Fibroblast of lung (primary cell): Measurements from ENCODE around the gene VPS13D. TPM values are rescaled to one million over a fixed set of nuclear protein-coding genes. Genes with fewer than 3 reads are reported as not detected.

Source experiments
- DNase-seq, 2 donors: peaks; one replicate each; pipeline versions ENCODE4 v3.0.0 to v3.0.0-alpha.2; 2010; ENCODE audit warnings: low read depth in 2 of 2
- H2AFZ ChIP-seq: 2 replicates; pipeline ENCODE4 v1.5.1; 2012; ENCODE audit warnings: low read length, control low read depth, inconsistent platforms
- H3K27ac ChIP-seq: 2 replicates; pipeline ENCODE4 v1.5.1; 2011; ENCODE audit warnings: low read length, control low read depth; ENCODE audit not compliant: insufficient read depth
- H3K27me3 ChIP-seq: 2 replicates; pipeline ENCODE4 v1.5.1; 2011; ENCODE audit warnings: mild to moderate bottlenecking, low read length; ENCODE audit not compliant: control insufficient read depth, insufficient read depth
- H3K36me3 ChIP-seq: 2 replicates; pipeline ENCODE4 v1.5.1; 2011; ENCODE audit warnings: low read length; ENCODE audit not compliant: control insufficient read depth, insufficient read depth
- H3K4me1 ChIP-seq: 2 replicates; pipeline ENCODE4 v1.5.1; 2011; ENCODE audit warnings: low read length; ENCODE audit not compliant: control insufficient read depth, insufficient read depth; ENCODE audit errors: extremely low read depth
- H3K4me2 ChIP-seq: 2 replicates; pipeline ENCODE4 v1.5.1; 2011; ENCODE audit warnings: low read length, control low read depth; ENCODE audit not compliant: insufficient read depth; ENCODE audit errors: extremely low read depth
- H3K4me3 ChIP-seq, 4 experiments: fragments of 200-600 bp in 1 of 4; sonication (generic) in 1 of 4; replicated peaks in 1 of 4; 2 replicates each; pipeline ENCODE4 v1.5.1; 2011 to 2016; ENCODE audit warnings: low read length in 4 of 4, low read depth in 3 of 4, mild to moderate bottlenecking in 3 of 4, control low read depth in 2 of 4, inconsistent platforms in 1 of 4, mixed read lengths in 1 of 4; ENCODE audit not compliant: insufficient read depth in 1 of 4; ENCODE audit errors: control extremely low read depth in 1 of 4
- H3K79me2 ChIP-seq: 2 replicates; pipeline ENCODE4 v1.5.1; 2012; ENCODE audit warnings: mild to moderate bottlenecking, low read length, inconsistent platforms; ENCODE audit not compliant: control insufficient read depth, insufficient read depth
- H3K9ac ChIP-seq: 2 replicates; pipeline ENCODE4 v1.5.1; 2011; ENCODE audit warnings: mild to moderate bottlenecking, low read length, control low read depth; ENCODE audit not compliant: insufficient read depth
- H3K9me3 ChIP-seq: 2 replicates; pipeline ENCODE4 v1.5.1; 2012; ENCODE audit warnings: low read depth, low read length; ENCODE audit not compliant: control insufficient read depth, insufficient read depth
- H4K20me1 ChIP-seq: 2 replicates; pipeline ENCODE4 v1.5.1; 2011; ENCODE audit warnings: low read length; ENCODE audit not compliant: control insufficient read depth, insufficient read depth; ENCODE audit errors: extremely low read depth
- CTCF ChIP-seq, 2 donors: IDR thresholded peaks in 1 of 2; conservative IDR thresholded peaks in 1 of 2; 1 replicate in 1 of 2; 2 replicates in 1 of 2; pipeline ENCODE4 v1.5.1; 2011 to 2012; ENCODE audit warnings: low read length in 2 of 2, control low read depth in 1 of 2, inconsistent platforms in 1 of 2, low read depth in 1 of 2, mild to moderate bottlenecking in 1 of 2
- EZH2 ChIP-seq: IDR thresholded peaks from 2 replicates; pipeline ENCODE4 v1.5.1; 2012; ENCODE audit warnings: low read length, control low read depth, mild to moderate bottlenecking; ENCODE audit errors: missing control alignments
- polyA plus RNA-seq, 2 donors: library from polyadenylated mRNA; depleted of rRNA in 1 of 2; stranded (reverse) in 1 of 2; unstranded in 1 of 2; fragments of >200 nt; gene quantifications; 2 replicates each; pipeline ENCODE4 v1.2.1, GENCODE V29; 2011 to 2012; ENCODE audit warnings: missing spikeins in 1 of 2
- total RNA-seq: library from RNA; depleted of rRNA; stranded (reverse); fragments of >200 nt; gene quantifications from 2 replicates; pipeline ENCODE4 v1.2.1, GENCODE V29; 2014

VPS13D gene
- total and polyA plus RNA-seq, 2 donors (not counting 1 experiment from before 2014, with no cell fraction given), result 14.6 to 40.0 TPM

DNA sequence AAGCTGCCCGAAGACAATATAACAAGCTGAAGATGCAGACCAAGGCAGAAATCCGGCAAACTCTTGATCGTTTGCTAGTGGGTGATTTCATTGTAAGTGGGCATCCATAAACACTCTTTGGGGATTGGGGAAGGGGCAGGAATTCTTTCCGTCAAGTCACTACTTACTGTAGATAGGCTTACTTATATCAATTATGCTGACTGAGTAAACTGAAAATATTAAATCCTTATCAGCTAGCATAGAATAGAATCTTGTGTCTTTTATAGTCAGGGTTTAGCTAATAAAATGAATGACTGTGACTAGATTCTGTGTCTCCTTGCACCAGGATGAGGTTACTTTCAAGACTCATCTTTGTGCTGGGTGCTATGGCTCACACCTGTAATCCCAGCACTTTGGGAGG lies 41.2 kb downstream of the VPS13D start:
- H2AFZ ChIP-seq, result no peak overlapping the region
- TF ChIP-seq EZH2 (no peak), CTCF (conservative IDR thresholded peaks at IDR 0.05 in 1 of 2, IDR thresholded peaks at IDR 0.05 in 1 of 2; ENCODE audit: low read depth in 1 of 2, low read length in 2 of 2) (no peak)

DNA sequence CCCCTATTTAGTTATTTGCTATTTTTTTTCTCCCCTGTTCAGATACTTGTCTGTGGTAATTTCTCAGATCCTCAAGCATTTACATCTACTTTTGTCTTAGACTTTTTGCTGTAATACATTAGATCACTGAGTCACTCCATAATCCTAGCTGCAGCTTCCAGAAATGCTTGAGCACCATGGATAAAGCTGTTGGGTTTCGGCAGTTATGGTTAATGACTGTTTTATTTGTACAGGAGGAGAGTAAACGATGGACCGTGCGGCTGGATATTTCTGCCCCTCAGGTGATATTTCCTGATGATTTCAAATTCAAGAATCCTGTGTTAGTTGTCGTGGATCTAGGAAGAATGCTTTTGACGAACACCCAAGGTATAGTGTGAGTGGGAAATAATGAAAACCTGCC lies 42.9 kb downstream of the VPS13D start:
- Histone ChIP-seq H3K79me2 (no peaks in the 10 kb centered on the region), H3K4me2 (no peak overlapping the region), H3K27ac (no peak overlapping the region), H2AFZ (no peak overlapping the region), H4K20me1 (no peaks in the 10 kb centered on the region), H3K4me1 (no peaks in the 10 kb centered on the region), H3K27me3 (no peaks in the 10 kb centered on the region), H3K9ac (no peak overlapping the region), H3K36me3 (peaks cover 19% of the 10 kb centered on the region), H3K4me3 (no peak overlapping the region), H3K9me3 (no peaks in the 10 kb centered on the region)
- TF ChIP-seq CTCF (conservative IDR thresholded peaks at IDR 0.05 in 1 of 2, IDR thresholded peaks at IDR 0.05 in 1 of 2; ENCODE audit: low read depth in 1 of 2, low read length in 2 of 2) (no peak), EZH2 (no peak)
- DNase-seq, result no peak

More for the DNA sequence above, 41.2 kb downstream of the VPS13D start:
- Histone ChIP-seq H3K27me3 (no peaks in the 10 kb centered on the region), H3K9ac (no peak overlapping the region), H3K36me3 (peaks cover 8% of the 10 kb centered on the region), H3K9me3 (no peaks in the 10 kb centered on the region), H3K4me3 (no peak overlapping the region), H3K4me2 (no peak overlapping the region), H3K79me2 (no peaks in the 10 kb centered on the region), H4K20me1 (no peaks in the 10 kb centered on the region), H3K27ac (no peak overlapping the region), H3K4me1 (no peaks in the 10 kb centered on the region)
- DNase-seq, result no peak

- DNase-seq, result peak in 1 of 2 donors; percentile 30
- Histone ChIP-seq H3K4me1 (no peaks in the 10 kb centered on the region), H3K79me2 (no peaks in the 10 kb centered on the region), H3K4me3 (no peak overlapping the region), H3K9ac (no peak overlapping the region), H3K36me3 (peaks cover 18% of the 10 kb centered on the region), H3K27ac (no peak overlapping the region), H3K9me3 (no peaks in the 10 kb centered on the region), H4K20me1 (no peaks in the 10 kb centered on the region), H3K4me2 (no peak overlapping the region), H3K27me3 (no peaks in the 10 kb centered on the region), H2AFZ (no peak overlapping the region)
- TF ChIP-seq EZH2 (no peak), CTCF (conservative IDR thresholded peaks at IDR 0.05 in 1 of 2, IDR thresholded peaks at IDR 0.05 in 1 of 2; ENCODE audit: low read depth in 1 of 2, low read length in 2 of 2) (peak; percentile 71 to 84)
Measured at GRCh38 chr1:12275370-12275769, 45.5 kb downstream of the VPS13D start.
